Renal cortex interstitium (tissue), 11 donors: ENCODE measurements around the gene PHACTR1. TPM values are rescaled to one million over a fixed set of nuclear protein-coding genes. Genes with fewer than 3 reads are reported as not detected.
"Not testable (repeated sequence)": the region's sequence is repeated elsewhere in the genome, so short reads cannot be mapped to it uniquely, and the experiment has no call there.

Experiments used
- DNase-seq, 11 donors: peaks; one replicate each; pipeline ENCODE4 v3.0.0-alpha.2; 2013; ENCODE audit warnings: low read depth in 9 of 11, low spot score in 4 of 11; ENCODE audit errors: extremely low read depth in 1 of 11
- polyA plus RNA-seq, 3 donors: library from polyadenylated mRNA; unstranded; fragments of 120-200 nt; gene quantifications; one replicate each; pipeline ENCODE4 v1.2.1, GENCODE V29; 2013; ENCODE audit not compliant: insufficient read length in 3 of 3

Gene PHACTR1
- polyA plus RNA-seq, 3 donors: 13.6 to 23.2 (median 15.0) TPM

DNA sequence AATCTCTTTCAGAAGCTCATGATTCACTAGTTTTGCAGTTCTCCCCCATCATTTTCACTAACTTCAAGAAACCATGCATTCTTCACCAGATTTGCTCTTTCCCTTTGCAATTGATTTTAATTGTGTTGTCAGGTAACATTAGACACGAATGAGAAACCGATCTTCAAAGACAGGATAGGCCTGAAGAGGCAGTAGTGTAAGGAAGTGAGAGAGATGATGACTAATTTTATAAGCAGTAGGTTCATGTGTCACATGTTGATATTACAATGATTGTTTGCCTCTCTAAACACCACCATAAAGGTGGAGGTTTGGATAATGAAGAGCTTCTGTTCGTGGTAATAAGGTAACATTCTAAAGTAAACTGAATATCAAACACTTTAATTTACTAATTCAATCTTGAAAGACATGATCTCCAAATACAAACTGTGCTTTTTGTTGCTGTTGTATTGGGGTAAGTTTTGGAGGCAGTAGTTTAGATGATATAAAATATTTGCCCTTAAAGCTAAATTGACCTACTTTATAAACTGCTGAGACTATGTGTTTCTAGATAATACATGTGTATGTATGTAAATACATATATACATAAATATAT, 207.2 kb downstream of the PHACTR1 start:
- no peak for DNase-seq

DNA sequence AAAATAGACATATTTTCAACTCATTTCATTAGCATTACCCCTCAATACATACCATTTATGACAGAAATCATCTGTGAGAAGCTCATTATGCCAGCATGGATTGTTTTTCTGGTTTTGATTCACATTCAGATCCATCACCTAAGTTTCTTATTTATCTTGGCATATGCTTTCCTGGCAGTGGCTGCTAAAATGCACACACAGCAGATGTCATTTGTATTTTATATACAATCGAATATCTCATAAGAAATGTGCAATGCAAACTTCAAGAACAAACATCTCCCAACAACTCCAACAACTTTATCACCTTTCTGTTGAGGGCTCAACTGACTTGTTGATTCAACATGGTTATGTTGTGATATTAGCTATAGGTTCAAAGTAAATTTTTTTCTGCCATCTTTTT, 208.3 kb downstream of the PHACTR1 start:
- DNase-seq: no peak

DNA sequence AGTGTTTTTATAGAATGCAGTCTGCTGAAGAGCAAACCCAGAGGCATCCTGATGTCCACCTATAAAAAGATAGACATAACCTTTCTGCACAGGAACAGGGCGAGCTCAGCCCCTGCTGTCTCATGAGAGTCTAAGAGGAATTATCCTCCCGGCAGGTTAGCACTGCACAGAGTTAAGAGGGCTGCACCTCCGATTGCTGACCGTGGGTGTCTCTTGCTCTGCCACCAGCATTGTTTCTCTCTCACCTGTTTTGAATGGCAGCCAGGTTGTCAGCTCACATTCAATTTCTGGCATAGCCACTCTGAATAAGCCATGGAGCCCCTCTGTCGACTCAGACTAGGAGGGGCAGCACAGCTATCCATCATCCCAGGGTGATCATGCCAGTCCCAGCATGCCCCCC, 211.2 kb downstream of the PHACTR1 start:
- no peak for DNase-seq

DNA sequence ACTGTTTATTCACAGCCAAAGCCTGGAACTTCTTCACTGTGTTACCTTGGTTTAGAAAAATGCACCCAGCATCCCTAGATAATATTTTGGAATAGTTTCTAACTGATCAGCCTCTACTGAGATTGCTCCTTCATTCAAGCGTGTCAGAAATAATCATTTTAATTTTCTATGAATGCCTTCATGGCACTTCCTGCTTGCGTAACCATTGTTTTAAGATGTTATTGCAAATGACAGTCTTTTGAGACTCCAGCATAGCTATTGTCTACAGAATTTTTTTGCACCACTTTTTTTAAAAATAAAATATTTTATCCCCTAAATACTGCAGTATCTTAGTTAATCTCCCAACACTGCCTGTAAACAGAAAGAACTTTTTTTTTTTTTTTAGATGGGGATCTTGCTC, 213.1 kb downstream of the PHACTR1 start:
- DNase-seq: no peak

DNA sequence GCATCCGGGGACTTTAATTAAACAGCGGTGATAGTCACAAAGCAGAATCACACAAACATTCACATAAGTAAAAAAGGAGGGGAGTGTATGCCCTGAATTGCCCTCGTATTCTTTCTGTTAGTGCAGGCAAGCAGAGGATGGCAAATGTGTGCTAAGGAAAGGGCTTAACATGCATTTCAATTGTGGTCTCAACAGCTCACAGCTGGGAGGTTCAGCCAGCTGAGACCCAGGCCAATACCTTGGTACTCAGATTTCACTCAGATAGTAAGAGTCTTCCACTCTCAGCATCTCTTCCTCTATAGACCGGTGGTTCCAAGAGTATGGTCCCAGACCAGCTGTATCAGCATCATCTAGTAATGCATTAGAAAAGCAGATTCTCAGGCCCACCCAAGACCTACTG, 215.1 kb downstream of the PHACTR1 start:
- no peak for DNase-seq

DNA sequence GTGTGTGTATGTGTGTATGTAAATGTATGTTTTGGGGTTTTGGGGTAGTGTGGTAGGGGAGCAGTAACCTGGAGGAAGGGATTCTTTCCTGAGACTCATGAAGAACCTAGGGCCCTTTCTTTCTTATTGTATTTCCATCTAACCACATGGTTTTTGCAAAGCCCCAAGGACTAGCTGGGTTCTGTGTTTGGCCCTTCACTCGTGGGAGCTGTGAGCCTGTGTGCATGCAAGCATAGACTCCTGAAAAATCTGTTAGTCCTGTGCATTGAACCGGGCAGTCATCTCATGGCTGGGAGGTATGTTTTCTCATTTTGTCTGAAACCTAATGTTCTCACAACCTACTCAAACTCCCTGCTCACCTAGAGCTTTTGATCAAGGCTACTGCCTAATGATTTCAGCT, 219.1 kb downstream of the PHACTR1 start:
- no peak for DNase-seq

DNA sequence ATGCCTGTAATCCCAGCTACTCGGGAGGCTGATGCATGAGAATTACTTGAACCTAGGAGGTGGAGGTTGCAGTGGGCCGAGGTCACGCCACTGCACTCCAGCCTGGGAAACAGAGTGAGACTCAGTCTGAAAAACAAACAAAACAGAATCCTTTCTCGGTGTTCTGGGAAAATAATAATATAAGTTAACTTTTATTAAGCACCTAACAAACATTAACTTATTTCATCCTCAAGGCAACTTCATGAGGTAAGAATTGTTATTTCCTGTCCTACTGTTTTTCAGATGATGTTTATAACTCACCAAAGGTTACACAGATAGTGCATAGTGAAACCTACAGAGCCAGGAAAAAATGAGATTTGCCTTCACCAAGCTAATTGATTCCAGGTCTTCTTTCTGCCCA, 221.4 kb downstream of the PHACTR1 start:
- no peak for DNase-seq

DNA sequence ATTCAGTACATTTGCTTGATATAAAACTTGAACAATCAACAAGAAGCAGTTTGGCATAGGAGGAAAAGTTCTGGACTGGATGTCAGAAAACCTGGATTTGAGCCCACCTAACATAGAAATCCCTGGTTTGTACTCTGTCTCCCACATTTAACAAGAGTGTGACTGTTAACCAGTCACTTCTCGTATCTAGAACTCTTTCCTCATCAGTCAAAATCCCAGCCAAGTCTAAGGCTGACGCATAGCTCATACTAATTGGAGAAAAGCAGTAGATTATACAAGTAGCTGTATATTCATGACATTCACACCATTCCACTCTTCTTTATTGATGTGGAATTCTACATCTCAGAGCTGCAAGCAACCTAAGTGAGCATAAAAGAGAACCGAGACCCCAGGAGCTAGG, 222.7 kb downstream of the PHACTR1 start:
- DNase-seq: no peak

DNA sequence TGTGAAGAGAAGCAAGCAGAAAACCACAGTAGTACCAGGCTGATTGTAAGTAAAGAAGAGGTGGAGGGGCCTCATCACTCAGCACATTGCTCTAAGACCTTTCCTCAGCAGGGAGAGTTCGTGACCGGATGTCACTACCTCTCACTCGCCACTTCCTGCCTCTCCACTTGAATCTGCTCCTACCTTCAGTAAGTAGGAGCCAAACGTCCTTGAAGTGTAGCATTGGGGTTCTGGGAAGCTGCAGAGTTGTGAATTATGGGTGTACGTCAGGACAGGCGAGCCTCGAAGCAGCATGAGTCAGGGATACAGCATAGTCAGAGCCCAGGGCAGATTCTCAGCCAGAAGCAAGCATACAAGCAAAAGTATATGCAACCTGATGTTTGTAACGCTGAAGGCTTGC, 224.9 kb downstream of the PHACTR1 start:
- no peak for DNase-seq

DNA sequence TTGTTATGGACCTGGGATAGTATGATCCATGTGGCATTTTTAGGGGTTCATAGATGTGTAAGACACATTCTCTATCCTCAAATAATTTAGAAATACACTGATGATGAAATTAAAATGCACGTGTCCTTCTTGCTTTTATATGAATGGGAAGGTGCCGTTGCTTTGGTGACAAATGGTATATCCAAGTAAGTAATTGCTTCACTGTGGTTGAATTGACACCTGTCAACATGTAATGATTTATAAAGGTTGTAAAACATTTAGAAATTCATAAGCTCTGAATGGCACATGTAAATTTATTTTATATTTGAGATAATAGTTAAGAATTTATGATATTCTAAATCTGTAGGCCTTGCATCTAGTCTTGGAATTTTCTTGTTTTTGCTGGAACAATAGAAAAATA, 227.0 kb downstream of the PHACTR1 start:
- no peak for DNase-seq

DNA sequence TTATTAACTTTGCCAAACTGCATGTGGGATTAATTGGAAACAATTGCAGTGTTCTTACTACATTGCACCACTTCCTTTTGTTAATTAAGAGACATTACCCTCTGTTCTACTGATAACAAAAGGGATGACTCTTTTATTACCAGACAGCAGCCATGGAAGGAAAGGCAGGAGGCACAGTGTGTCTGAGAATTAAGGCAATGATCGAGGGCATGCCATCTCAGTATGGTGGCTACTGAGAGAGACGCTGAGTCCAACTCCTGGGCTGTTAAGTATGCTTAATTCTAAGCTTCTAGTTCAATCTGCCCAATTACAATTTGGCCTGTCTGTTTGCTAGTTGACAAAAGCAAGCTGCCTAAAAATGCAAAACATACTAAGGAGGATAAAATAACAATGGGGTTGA, 227.4 kb downstream of the PHACTR1 start:
- DNase-seq: no peak

DNA sequence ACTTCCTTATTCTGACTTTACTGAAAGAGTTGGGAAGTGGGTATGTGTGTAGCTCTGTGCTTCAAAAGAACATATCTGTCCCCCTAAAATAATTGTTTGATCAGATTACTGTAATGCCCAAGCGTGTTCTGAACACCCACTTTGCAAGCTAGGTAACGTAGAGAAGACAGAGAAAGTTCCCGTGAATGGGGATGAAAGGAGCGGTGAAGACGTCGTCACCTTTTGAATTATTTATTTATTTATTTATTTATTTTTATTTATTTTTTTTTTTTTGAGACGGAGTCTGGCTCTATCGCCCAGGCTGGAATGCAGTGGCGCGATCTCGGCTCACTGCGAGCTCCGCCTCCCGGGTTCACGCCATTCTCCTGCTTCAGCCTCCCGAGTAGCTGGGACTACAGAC, 228.0 kb downstream of the PHACTR1 start:
- not testable (repeated sequence) for DNase-seq

DNA sequence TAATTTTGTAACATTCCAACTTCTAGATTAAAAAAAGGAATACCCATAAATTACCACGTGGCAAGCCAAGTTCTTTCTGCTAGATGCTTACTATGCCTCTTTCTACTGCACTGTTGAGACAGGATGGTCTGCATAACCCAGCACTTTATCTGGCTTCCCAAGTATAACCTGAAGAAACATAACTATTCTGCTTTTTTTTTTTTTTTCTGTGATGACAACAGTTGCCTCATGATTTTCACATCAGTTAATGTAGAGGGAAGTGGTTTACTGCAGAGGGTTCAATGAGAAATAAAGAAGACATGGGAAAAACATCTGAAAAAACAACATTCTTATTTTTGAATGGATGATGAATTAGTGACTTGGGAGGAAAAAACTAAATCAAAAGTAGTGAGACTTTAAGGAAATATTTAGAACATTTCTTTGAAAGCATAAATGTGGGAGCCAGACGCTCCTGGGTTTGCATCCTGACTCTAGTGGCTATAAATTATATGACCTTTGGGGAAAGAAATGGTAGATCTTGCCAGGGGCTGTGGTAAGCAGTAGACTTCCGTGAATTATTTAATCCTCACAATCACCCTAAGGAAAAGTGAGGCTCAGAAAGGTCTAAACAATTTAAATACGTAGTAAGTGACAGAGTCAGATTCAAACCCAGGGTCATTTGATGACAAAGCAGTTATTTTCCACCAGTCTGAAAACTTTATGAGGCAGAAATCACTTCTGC, 230.7 kb downstream of the PHACTR1 start:
- peak in 1 of 11 donors; percentile 29 for DNase-seq

DNA sequence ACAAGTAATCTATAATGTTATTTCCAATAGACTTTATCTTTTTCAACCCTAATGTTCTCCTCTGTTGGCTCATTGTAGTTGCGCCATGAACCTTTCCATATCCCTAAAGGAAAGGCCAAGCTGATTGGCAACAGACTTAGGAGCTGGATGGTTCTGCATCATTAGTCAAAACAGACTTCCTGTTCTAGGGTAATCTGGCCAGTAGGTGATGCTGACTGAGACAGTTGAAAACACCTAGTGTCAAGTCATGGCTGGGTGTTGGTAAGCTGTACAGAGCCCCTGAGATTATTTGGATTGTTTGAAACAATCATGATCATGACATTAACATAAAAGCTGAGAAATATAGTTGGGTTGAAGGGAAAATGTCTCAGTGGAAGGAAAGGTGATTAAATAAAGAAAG, 231.4 kb downstream of the PHACTR1 start:
- no peak for DNase-seq

DNA sequence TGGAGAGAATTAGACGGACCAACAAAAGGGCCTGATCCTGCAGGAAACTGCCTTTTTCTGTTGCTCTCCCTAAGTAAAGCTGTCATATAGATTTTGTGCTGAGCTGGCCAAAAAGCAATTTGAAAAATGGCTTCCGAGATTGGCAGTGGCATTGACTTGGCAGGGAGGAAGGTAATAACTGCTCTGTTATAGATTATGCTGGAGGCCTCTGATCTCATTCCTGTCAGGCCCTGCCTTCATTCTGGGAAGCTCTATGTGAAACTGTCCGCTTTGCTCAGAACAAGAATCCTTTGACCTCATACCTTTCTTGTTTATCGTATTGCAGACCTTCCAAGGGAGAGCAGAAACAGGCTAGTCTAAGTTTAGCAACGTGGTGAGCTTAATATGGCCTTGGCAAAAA, 234.4 kb downstream of the PHACTR1 start:
- DNase-seq: no peak

DNA sequence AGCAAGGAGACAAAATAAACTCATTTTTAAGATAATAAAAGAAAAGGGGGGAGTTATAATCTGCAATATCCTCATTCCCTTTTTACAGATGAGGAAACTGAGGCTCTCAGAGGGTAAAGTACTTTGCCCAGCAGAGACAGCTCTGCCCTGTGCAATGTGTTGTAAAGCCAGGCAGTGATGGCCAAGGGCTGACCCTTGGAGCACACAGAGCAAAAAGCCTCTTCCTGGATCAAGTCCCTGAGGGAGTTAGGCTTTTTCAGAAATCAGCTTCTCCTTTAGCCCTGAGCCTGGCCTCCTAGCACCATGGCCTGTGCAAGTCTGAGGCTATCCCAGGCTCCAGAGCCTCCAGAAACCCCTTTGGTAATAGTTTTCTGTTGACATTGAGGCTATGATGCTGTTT, 234.8 kb downstream of the PHACTR1 start:
- DNase-seq: no peak

DNA sequence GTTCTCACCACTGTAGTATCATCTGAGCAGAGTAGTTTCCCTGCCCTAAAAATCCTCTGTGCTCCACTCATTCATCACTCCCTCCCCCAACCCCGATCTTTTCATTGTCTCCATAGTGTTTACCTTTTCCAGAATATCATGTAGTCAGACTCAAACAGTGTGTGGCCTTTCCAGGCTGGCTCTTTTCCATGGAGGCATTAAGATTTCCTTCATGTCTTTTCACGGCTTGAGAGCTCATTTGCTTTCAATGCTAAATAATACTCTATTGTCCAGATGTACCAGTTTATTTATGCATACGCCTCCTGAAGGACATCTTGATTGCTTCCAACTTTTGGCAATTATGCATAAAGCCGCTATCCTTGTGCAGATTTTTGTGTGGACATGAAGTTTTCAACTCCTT, 235.8 kb downstream of the PHACTR1 start:
- no peak for DNase-seq

DNA sequence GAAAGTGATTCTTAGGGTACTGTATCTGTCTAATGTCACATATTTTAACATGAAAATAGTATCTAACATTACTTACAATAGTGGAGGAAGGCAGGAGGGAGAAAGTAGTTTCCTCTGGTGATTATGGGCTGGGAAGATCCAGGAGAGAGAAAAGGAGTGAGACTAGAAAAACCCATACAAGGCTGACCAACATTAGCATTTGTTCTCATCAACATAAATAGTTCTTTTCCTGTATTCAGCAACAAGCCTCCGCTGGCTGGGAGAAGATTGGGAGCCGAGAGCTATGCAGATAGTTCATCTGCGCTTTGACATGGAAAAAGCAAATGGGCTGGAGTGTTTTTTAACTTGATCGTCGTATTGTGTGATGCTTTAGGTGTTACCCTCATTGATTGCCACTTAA, 239.4 kb downstream of the PHACTR1 start:
- no peak for DNase-seq

DNA sequence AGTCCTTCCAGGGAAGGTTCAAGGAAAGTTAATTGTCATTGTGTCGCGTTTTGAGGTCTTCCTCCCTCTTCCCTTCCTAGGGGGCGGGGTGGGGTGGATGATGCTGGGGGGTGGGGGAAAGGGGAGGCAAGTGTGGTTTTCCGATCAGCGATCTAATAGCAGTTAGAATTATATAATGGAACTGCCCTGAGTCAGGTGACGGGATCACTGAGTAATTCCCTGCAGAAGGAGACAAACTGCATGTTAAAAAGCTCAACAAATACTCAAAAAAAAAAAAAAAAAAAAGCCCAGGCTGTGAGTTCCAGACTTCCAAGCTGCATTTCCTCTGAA, 240.4 kb downstream of the PHACTR1 start:
- DNase-seq: no peak

DNA sequence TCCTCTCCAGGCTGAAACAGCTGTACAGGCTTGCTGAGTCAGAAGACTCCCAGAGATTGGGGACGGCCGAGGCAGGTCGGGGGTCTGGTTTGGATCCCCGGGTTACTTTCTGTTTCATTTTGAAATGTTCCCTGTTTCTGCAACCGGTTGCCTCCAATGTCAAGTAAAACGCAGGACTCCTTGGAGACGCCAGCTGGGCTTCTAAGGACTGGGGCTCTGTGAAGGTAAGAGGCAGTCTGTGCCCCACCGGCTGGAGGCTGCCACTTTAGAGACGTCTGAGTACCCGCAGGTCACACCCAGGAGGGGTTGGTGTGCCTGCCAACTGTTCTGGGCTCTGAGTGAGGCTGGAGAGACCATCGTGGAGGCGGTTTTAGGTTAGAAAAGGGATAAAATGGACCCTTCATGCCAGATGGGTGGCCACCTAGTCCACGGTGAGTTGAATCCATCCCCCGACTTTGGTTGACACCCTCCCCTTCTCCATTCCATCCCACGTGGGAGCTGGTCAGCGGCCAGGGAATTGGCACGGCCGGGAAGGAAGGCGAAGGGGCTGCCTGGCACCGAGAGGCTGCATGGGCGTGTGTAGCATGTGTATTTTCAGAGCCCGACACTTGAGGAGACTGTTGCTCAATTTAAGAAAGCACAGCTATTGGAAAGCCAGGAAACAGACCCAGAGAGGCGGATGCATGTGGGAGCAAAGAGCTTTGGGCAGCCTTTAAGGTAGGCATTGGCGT, 240.9 kb downstream of the PHACTR1 start:
- peak in 7 of 11 donors; percentile 28 to 54 (median 32) for DNase-seq
